C4-2B (cell line): ENCODE results near the gene TSEN54.

Source experiments
- ZFX ChIP-seq: fragments of 450-650 bp; IDR thresholded peaks from 2 replicates; pipeline ENCODE4 v1.6.1; 2017
- TF ChIP-seq, protein P1 (sequence below): fragments of 450-650 bp; conservative IDR thresholded peaks from 2 replicates; pipeline ENCODE4 v1.5.1; 2017; ENCODE audit warnings: mild to moderate bottlenecking

DNA sequence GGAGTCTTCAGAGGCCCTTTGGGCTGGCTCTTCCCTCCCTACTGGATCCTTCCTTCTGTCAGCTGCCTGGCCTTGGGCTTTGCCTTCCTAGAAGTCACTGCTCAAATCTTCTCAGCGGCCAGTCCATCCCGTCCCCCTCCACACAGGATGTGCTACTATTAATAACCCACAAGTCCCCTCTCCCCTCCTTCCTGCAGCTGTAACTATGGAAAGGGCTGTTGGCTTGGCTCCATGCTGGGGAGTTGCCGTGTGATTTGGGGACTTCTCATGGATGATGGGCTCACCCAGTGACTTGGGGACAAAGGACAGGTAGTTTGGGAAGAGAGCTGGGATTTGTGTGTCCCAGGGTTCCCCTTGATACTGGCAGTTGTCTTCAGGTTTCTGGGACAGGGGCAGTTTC is 40.5 kb upstream of the TSEN54 start:
- TF ChIP-seq, protein P1, sequence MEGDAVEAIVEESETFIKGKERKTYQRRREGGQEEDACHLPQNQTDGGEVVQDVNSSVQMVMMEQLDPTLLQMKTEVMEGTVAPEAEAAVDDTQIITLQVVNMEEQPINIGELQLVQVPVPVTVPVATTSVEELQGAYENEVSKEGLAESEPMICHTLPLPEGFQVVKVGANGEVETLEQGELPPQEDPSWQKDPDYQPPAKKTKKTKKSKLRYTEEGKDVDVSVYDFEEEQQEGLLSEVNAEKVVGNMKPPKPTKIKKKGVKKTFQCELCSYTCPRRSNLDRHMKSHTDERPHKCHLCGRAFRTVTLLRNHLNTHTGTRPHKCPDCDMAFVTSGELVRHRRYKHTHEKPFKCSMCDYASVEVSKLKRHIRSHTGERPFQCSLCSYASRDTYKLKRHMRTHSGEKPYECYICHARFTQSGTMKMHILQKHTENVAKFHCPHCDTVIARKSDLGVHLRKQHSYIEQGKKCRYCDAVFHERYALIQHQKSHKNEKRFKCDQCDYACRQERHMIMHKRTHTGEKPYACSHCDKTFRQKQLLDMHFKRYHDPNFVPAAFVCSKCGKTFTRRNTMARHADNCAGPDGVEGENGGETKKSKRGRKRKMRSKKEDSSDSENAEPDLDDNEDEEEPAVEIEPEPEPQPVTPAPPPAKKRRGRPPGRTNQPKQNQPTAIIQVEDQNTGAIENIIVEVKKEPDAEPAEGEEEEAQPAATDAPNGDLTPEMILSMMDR = no peak
- TF ChIP-seq ZFX = no peak
